GM19240 (cell line): Measurements from ENCODE around the gene LGALS7.

Experiments used
- DNase-seq: peaks from one replicate; pipeline ENCODE4 v3.0.0; 2011; ENCODE audit warnings: low spot score; ENCODE audit not compliant: insufficient read length

The LGALS7 gene

GRCh38 chr19:38727868-38728660 lies 45.3 kb downstream of the LGALS7 start:
- no peak for DNase-seq

DNA sequence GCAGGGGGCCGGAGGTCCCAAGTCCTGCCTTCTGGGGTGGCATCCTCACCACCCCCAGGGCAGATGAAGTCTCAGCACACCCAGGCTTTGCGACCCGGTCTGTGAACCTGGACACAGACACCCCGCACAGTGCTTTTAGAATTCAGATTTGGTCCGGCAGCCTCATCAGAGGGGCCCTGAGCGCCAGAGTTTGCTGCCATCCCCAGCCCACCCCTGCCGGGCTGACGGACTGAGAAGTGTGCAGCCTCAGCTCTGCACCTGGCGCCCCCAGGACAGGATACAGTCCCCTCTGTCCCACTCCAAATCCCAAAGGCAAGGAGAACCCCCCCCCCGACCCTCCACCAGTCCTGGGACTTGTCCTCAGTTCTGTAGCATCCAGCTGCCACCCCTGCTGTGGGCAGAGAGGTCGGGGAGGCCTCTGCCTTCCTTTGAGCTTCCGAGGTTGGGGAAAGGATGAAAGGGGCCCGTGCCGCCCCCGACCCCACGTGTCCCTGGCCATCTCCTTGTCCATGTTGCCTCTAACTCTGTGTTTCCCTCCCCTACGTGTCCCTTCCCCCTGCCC lies 45.9 kb downstream of the LGALS7 start:
- no peak for DNase-seq

GRCh38 chr19:38726761-38727301 lies 46.5 kb downstream of the LGALS7 start:
- DNase-seq: no peak

DNA sequence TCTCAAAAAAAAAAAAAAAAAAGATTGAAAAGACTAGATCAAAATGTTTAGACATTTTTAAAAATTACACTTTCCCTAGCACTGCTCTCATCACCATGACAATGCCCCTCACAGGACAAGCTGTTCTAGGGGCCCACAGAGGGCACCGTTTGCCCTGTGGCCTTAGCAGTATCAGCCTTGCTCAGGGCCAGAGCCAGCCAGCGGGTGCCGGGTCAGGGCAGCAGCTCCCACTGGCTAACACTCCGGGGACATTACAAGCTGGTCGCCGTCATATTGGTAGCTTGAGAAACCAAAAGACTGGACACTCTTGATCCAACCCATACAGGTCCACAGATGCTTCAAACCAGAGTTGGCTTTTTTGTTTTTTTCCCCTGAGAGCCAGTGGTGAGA lies 47.0 kb downstream of the LGALS7 start:
- DNase-seq: no peak

GRCh38 chr19:38725469-38726283 lies 47.6 kb downstream of the LGALS7 start:
- no peak for DNase-seq

DNA sequence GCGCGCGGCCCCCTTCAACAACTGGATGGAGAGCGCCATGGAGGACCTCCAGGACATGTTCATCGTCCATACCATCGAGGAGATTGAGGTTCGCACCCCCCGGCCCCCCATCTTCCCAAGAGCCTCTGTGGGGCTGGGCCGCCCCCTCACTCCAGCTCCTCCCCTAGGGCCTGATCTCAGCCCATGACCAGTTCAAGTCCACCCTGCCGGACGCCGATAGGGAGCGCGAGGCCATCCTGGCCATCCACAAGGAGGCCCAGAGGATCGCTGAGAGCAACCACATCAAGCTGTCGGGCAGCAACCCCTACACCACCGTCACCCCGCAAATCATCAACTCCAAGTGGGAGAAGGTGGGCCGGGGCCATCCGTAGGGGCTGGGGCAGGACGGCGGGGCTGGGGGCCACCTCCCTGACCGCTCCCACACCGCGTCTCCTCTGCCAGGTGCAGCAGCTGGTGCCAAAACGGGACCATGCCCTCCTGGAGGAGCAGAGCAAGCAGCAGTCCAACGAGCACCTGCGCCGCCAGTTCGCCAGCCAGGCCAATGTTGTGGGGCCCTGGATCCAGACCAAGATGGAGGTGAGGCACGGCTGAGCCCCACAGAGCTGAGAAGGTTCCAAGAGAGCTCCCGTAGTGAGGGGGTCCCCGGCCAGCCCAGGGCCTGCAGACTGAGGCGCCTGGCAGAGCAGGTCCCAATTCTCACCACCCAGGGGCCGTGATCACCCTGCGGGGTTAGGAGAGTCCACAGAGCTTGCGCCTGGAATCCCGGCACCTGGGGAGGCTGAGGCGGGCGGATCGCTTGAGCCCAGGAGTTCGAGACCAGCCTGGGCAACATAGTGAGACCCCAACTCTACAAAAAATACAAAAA lies 49.1 kb downstream of the LGALS7 start:
- no peak for DNase-seq

DNA sequence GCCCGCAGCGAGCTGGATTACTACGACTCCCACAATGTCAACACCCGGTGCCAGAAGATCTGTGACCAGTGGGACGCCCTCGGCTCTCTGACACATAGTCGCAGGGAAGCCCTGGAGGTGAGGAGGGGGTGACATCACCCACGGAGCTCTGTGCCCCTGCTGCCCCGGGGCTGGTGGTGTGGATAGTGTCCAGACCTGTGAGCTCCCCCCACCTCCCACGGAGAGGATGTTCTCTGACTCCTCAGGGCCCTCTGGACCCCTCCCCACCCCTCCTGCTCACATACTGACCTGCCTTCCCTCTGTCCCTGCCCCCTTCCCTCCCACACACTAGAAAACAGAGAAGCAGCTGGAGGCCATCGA lies 49.7 kb downstream of the LGALS7 start:
- DNase-seq: no peak

DNA sequence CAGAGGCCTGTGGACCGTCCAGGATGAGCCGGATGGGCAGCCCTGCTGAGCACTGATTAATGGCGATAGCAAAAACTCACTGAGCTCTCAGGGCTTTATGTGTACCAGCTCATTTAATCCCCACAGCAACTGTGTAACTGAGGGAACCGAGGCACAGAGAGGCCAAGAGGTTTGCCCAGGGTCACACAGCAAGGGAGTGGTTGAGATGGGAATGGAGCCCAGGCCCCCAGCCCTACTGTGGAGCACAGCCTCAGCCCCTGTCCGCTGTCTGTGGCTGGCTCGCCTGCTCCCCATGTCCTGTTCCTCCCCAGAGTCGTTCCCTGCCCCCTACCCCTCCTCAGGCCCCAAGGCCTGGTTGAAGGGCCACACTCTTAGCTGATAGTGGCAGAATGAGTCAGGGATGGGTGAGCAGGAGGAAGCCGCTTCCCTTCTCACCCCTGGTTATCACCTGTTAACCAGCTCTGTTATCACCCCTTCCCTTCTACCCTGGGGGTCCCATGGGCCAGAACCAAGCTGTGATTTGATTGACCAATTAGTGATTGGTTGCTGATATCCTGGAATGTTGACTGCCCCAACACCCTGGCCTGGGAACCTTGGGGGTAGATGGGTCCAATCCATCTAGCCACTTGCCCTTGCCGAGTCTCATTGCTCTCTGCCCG lies 50.2 kb downstream of the LGALS7 start:
- DNase-seq: no peak

DNA sequence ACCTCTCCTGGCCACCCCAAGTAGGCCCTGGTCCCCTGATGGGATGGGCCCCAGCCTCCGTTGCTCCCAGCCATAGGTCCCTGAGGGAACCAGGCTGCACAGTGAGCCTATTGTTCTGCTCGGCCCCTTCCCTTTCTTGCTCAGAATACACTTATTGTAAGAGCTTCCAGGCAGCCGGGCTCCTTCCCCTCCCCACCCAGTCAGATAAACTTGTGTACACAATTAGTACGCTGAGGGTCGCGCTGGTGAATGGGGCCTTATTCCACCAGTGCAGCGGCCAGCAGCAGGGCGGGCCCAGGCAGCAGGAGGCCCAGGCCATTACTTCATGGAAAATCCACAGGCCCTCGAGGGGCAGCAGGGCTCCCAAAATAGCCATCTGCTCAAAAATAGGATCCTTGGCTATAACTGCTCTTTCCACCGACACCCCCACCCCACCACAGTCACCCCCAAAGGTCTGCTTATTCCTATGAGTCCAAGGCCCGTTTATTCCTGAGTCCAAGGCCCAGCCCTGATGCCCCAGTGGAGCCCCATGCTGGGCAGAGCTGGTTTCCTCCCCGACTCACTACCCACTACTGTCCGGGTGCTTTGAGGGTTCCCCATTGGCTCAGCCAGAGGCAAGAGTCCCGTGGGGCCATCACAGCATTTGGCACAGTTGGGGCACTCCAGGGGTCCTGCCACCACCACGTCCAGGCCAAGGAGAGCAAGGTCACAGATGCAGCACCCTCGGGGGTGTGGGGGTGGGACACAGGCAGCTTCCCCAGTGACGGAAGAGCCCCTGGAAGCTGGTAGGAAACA lies 51.1 kb downstream of the LGALS7 start:
- DNase-seq: no peak

DNA sequence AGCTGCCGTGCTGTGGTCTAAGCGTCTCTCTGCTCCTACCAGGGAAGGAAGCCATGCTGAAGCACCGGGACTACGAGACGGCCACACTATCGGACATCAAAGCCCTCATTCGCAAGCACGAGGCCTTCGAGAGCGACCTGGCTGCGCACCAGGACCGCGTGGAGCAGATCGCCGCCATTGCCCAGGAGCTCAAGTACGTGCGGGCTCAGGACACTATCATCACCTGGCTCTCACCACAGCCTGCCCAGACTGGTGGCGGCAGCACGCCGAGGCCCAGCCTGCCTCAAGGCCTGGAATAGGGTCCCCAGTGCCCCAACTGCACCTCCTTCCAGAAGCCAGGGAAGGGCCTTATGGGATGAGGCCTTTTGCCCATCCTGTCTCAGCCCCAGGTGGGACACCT lies 51.8 kb downstream of the LGALS7 start:
- DNase-seq: no peak
